ENCODE measurements around the gene MIPEP.

DNA sequence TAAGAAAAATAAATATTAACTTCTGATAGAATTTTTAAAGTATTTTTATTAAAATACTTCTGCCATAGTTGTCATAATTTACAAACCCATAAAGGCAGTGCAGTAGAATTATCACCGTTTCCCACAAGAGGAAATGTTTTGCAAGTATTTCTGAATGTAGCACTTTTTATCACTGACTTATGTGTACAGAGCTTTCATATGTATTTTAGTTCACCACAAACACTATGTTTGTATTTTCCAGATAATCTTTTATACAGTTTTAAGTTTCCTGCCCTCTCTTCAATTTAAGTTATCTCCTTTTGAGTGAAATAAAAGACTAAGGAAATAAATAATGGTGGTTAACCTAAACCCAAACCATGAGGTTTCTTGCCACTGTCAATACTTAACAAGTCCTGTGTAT lies 24.2 kb downstream of the MIPEP start:
- TF ChIP-seq ZNF239 (tag by site-specific recombination; IDR thresholded peaks at IDR 0.05) (no peak), ZNF132 (tag by site-specific recombination; IDR thresholded peaks at IDR 0.05; ENCODE audit: borderline replicate concordance) (no peak), ZNF292 (tag by site-specific recombination; IDR thresholded peaks at IDR 0.05; ENCODE audit: borderline replicate concordance, low read depth) (no peak), ZNF146 (tag by site-specific recombination; IDR thresholded peaks at IDR 0.05) (no peak), HOXD13 (CRISPR knock-in tag; IDR thresholded peaks at IDR 0.05; ENCODE audit: borderline replicate concordance) (no peak)
- TF ChIP-seq, protein P1, sequence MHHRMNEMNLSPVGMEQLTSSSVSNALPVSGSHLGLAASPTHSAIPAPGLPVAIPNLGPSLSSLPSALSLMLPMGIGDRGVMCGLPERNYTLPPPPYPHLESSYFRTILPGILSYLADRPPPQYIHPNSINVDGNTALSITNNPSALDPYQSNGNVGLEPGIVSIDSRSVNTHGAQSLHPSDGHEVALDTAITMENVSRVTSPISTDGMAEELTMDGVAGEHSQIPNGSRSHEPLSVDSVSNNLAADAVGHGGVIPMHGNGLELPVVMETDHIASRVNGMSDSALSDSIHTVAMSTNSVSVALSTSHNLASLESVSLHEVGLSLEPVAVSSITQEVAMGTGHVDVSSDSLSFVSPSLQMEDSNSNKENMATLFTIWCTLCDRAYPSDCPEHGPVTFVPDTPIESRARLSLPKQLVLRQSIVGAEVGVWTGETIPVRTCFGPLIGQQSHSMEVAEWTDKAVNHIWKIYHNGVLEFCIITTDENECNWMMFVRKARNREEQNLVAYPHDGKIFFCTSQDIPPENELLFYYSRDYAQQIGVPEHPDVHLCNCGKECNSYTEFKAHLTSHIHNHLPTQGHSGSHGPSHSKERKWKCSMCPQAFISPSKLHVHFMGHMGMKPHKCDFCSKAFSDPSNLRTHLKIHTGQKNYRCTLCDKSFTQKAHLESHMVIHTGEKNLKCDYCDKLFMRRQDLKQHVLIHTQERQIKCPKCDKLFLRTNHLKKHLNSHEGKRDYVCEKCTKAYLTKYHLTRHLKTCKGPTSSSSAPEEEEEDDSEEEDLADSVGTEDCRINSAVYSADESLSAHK (tag by site-specific recombination; IDR thresholded peaks at IDR 0.05): no peak
- TF ChIP-seq, protein P2, sequence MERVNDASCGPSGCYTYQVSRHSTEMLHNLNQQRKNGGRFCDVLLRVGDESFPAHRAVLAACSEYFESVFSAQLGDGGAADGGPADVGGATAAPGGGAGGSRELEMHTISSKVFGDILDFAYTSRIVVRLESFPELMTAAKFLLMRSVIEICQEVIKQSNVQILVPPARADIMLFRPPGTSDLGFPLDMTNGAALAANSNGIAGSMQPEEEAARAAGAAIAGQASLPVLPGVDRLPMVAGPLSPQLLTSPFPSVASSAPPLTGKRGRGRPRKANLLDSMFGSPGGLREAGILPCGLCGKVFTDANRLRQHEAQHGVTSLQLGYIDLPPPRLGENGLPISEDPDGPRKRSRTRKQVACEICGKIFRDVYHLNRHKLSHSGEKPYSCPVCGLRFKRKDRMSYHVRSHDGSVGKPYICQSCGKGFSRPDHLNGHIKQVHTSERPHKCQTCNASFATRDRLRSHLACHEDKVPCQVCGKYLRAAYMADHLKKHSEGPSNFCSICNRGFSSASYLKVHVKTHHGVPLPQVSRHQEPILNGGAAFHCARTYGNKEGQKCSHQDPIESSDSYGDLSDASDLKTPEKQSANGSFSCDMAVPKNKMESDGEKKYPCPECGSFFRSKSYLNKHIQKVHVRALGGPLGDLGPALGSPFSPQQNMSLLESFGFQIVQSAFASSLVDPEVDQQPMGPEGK (tag by site-specific recombination; IDR thresholded peaks at IDR 0.05): no peak

Measured in HEK293 (cell line).